ENCODE results near the gene FBXL17. TPM values are rescaled to one million over a fixed set of nuclear protein-coding genes. Genes with fewer than 3 reads are reported as not detected.
"Not testable (repeated sequence)": the region's sequence is repeated elsewhere in the genome, so short reads cannot be mapped to it uniquely, and the experiment has no call there.

Gene FBXL17
- total RNA-seq, 1 experiment from 2014 or later: 5.3 TPM

GRCh38 chr5:108409786-108410185, 27.9 kb upstream of the FBXL17 start:
- Histone ChIP-seq H3K27ac (ENCODE audit: insufficient read length, low read depth, low read length) (no peak overlapping the region), H3K4ac (ENCODE audit: low read depth, low read length) (no peak overlapping the region), H3K4me2 (ENCODE audit: insufficient read depth, insufficient read length, low read length) (no peak overlapping the region), H3K27me3 (ENCODE audit: insufficient read depth, low read length) (no peaks in the 10 kb centered on the region), H3T11ph (ENCODE audit: low read length) (no peak overlapping the region), H3K9me3 (ENCODE audit: control insufficient read depth, low read depth, low read length) (no peaks in the 10 kb centered on the region), H2BK5ac (ENCODE audit: insufficient read length, low read length) (no peak overlapping the region), H3K56ac (ENCODE audit: insufficient read length, low read depth, low read length) (no peak overlapping the region), H2AK5ac (ENCODE audit: insufficient read length, low read length) (no peak overlapping the region), H3K79me2 (ENCODE audit: insufficient read depth, low read length) (no peaks in the 10 kb centered on the region), H2BK15ac (ENCODE audit: low read depth, low read length) (no peak overlapping the region), H3K18ac (ENCODE audit: insufficient read length, low read depth, low read length) (no peak overlapping the region), H2BK12ac (ENCODE audit: insufficient read length, low read depth, low read length) (no peak overlapping the region), H4K5ac (ENCODE audit: insufficient read length, low read depth, low read length) (no peak overlapping the region), H3K23me2 (ENCODE audit: insufficient read length, low read depth, low read length, poor library complexity, severe bottlenecking) (no peaks in the 10 kb centered on the region), H3K79me1 (ENCODE audit: insufficient read depth, low read depth, low read length, poor library complexity, severe bottlenecking) (no peaks in the 10 kb centered on the region), H4K20me1 (ENCODE audit: control insufficient read depth, insufficient read depth, insufficient read length) (no peaks in the 10 kb centered on the region), H2BK20ac (ENCODE audit: low read depth, low read length, poor library complexity, severe bottlenecking) (no peak overlapping the region), H2BK120ac (ENCODE audit: low read depth, low read length, poor library complexity, severe bottlenecking) (no peak overlapping the region), H3K9ac (ENCODE audit: extremely low read depth, insufficient read length, low read length) (no peak overlapping the region), H4K91ac (ENCODE audit: insufficient read length, low read depth, low read length) (no peak overlapping the region), H3K23ac (ENCODE audit: insufficient read length, low read depth, low read length) (no peak overlapping the region), H4K8ac (replicated peaks; ENCODE audit: insufficient read length, low read depth, low read length) (no peak overlapping the region), H2AFZ (ENCODE audit: low read length) (no peak overlapping the region), H3K14ac (ENCODE audit: insufficient read depth, low read length) (no peak overlapping the region), H3K4me1 (ENCODE audit: insufficient read depth, low read length) (no peaks in the 10 kb centered on the region)
- peak overlapping the region; percentile 68 to 91 (median 81); a peak in 5 of 7 replicates for H3K27ac Mint-ChIP-seq
- no peaks in the 10 kb centered on the region; a peak in 1 of 7 replicates for H3K36me3 Mint-ChIP-seq (ENCODE audit: insufficient read depth in 1 of 3, low read depth in 3 of 3)
- no peaks in the 10 kb centered on the region; the same call in 1 of the 2 replicates for H3K27me3 Mint-ChIP-seq (ENCODE audit: low read depth)
- no peak for DNase-seq
- no peak overlapping the region for H3K4me3 Mint-ChIP-seq
- WGBS (ENCODE audit: extremely low coverage, insufficient read length, low lambda C conversion rate): no CpG with 5 or more reads among the region's 2 CpGs
- peaks cover 28 to 31% of the 10 kb centered on the region in 2 experiments for H3K4me1 Mint-ChIP-seq
- no peak for TF ChIP-seq CTCF (conservative IDR thresholded peaks at IDR 0.05)
- peaks cover 3 to 5% of the 10 kb centered on the region in 2 experiments; a peak in 4 of 5 replicates for H3K9me3 Mint-ChIP-seq

GRCh38 chr5:108405201-108405600, 23.3 kb upstream of the FBXL17 start:
- H3K4me3 Mint-ChIP-seq; H2BK120ac ChIP-seq (ENCODE audit: low read depth, low read length, poor library complexity, severe bottlenecking); H3K27me3 ChIP-seq (ENCODE audit: insufficient read depth, low read length); H3K79me1 ChIP-seq (ENCODE audit: insufficient read depth, low read depth, low read length, poor library complexity, severe bottlenecking); H3K79me2 ChIP-seq (ENCODE audit: insufficient read depth, low read length); H4K5ac ChIP-seq (ENCODE audit: insufficient read length, low read depth, low read length); DNase-seq; H3K4ac ChIP-seq (ENCODE audit: low read depth, low read length); H2BK15ac ChIP-seq (ENCODE audit: low read depth, low read length); H4K20me1 ChIP-seq (ENCODE audit: control insufficient read depth, insufficient read depth, insufficient read length); H3K27me3 Mint-ChIP-seq (ENCODE audit: low read depth); H3K9ac ChIP-seq (ENCODE audit: extremely low read depth, insufficient read length, low read length); H4K91ac ChIP-seq (ENCODE audit: insufficient read length, low read depth, low read length); H3K23me2 ChIP-seq (ENCODE audit: insufficient read length, low read depth, low read length, poor library complexity, severe bottlenecking); H3K9me3 ChIP-seq (ENCODE audit: control insufficient read depth, low read depth, low read length); H3K14ac ChIP-seq (ENCODE audit: insufficient read depth, low read length); H3K27ac ChIP-seq (ENCODE audit: insufficient read length, low read depth, low read length); H3K4me2 ChIP-seq (ENCODE audit: insufficient read depth, insufficient read length, low read length); H3K23ac ChIP-seq (ENCODE audit: insufficient read length, low read depth, low read length); H4K8ac ChIP-seq (replicated peaks; ENCODE audit: insufficient read length, low read depth, low read length); H3K4me1 ChIP-seq (ENCODE audit: insufficient read depth, low read length); H3K27ac Mint-ChIP-seq; H2BK12ac ChIP-seq (ENCODE audit: insufficient read length, low read depth, low read length); H3K56ac ChIP-seq (ENCODE audit: insufficient read length, low read depth, low read length); H3T11ph ChIP-seq (ENCODE audit: low read length); H2BK5ac ChIP-seq (ENCODE audit: insufficient read length, low read length); H2AK5ac ChIP-seq (ENCODE audit: insufficient read length, low read length); H2AFZ ChIP-seq (ENCODE audit: low read length); H3K18ac ChIP-seq (ENCODE audit: insufficient read length, low read depth, low read length); H2BK20ac ChIP-seq (ENCODE audit: low read depth, low read length, poor library complexity, severe bottlenecking): not testable (repeated sequence)
- peaks cover 35 to 42% of the 10 kb centered on the region in 2 experiments for H3K9me3 Mint-ChIP-seq
- peaks cover 17 to 27% (median 18%) of the 10 kb centered on the region in 3 experiments; a peak in 6 of 7 replicates for H3K36me3 Mint-ChIP-seq (ENCODE audit: insufficient read depth in 1 of 3, low read depth in 3 of 3)
- no CpG with 5 or more reads among the region's 3 CpGs for WGBS (ENCODE audit: extremely low coverage, insufficient read length, low lambda C conversion rate)
- H3K4me1 Mint-ChIP-seq: peaks cover 16 to 17% of the 10 kb centered on the region in 2 experiments
